Vagina (tissue), 2 donors: ENCODE measurements around the gene SAMD10. TPM values are rescaled to one million over a fixed set of nuclear protein-coding genes. Genes with fewer than 3 reads are reported as not detected.

Experiments
- DNase-seq, 2 donors: peaks; one replicate each; pipeline ENCODE4 v3.0.0-alpha.2; 2017; ENCODE audit errors: extremely low spot score in 2 of 2
- H3K27ac ChIP-seq: fragments of 200-600 bp; sonication (generic); one replicate; pipeline ENCODE4 v1.5.1; 2019
- H3K27me3 ChIP-seq: fragments of 200-600 bp; sonication (generic); one replicate; pipeline ENCODE4 v1.5.1; 2019
- H3K36me3 ChIP-seq, 2 donors: fragments of 200-600 bp; sonication (generic); one replicate each; pipeline ENCODE4 v1.5.1; 2017 to 2019
- H3K4me1 ChIP-seq: fragments of 200-600 bp; sonication (generic); one replicate; pipeline ENCODE4 v1.5.1; 2019
- H3K4me3 ChIP-seq, 2 donors: fragments of 200-600 bp; sonication (generic); 1 replicate in 1 of 2; 2 replicates in 1 of 2; pipeline ENCODE4 v1.5.1; 2016 to 2019
- H3K9me3 ChIP-seq: fragments of 200-600 bp; sonication (generic); one replicate; pipeline ENCODE4 v1.5.1; 2019
- CTCF ChIP-seq, 3 experiments: fragments of 450-650 bp in 2 of 3; fragments of 200-600 bp in 1 of 3; sonication (generic) in 1 of 3; IDR thresholded peaks; one replicate each; pipeline ENCODE4 v1.5.1; 2017 to 2019; ENCODE audit warnings: antibody characterized with exemption in 3 of 3, mild to moderate bottlenecking in 2 of 3, moderate library complexity in 2 of 3
- POLR2A ChIP-seq, 2 donors: fragments of 450-650 bp; IDR thresholded peaks; one replicate each; pipeline ENCODE4 v1.6.1; 2017; ENCODE audit warnings: antibody characterized with exemption in 2 of 2, mild to moderate bottlenecking in 2 of 2, moderate library complexity in 2 of 2
- POLR2AphosphoS5 ChIP-seq, 2 donors: sonication (generic); formaldehyde crosslinking; IDR thresholded peaks; one replicate each; pipeline ENCODE4 v1.9.0; 2017; ENCODE audit warnings: antibody characterized with exemption in 2 of 2, mild to moderate bottlenecking in 2 of 2, low read depth in 1 of 2; ENCODE audit not compliant: insufficient read depth in 1 of 2
- intact Hi-C: fragments of 100-400 bp; cut with DNase I; formaldehyde crosslinking; loops from one replicate; pipeline ENCODE4 v1.15.1; 2023
- total RNA-seq: library from RNA; depleted of rRNA; stranded (reverse); fragments of >200 nt; gene quantifications from one replicate; pipeline ENCODE4 v1.2.3, GENCODE V29; 2016

SAMD10 gene
- total RNA-seq, 1 donor from 2014 or later, result 11.8 TPM

- Histone ChIP-seq H3K27ac (no peak overlapping the region), H3K36me3 (peaks cover 0 to 40% of the 10 kb centered on the region in 2 donors), H3K27me3 (no peaks in the 10 kb centered on the region), H3K4me3 (no peak overlapping the region), H3K9me3 (no peaks in the 10 kb centered on the region), H3K4me1 (peaks cover 20% of the 10 kb centered on the region)
- intact Hi-C loops, result no loop called here
- TF ChIP-seq POLR2A (IDR thresholded peaks at IDR 0.05) (no peak), CTCF (IDR thresholded peaks at IDR 0.05) (no peak), POLR2AphosphoS5 (IDR thresholded peaks at IDR 0.05; ENCODE audit: insufficient read depth in 1 of 2, low read depth in 1 of 2) (no peak)
- no peak for DNase-seq
These were observed 12.5 kb downstream of the SAMD10 start for GRCh38 chr20:63966944-63967322.

GRCh38 chr20:63966172-63966943, 13.1 kb downstream of the SAMD10 start:
- Histone ChIP-seq H3K4me1 (peaks cover 20% of the 10 kb centered on the region), H3K27me3 (no peaks in the 10 kb centered on the region), H3K9me3 (no peaks in the 10 kb centered on the region), H3K4me3 (no peak overlapping the region), H3K36me3 (peaks cover 0 to 46% of the 10 kb centered on the region in 2 donors), H3K27ac (no peak overlapping the region)
- DNase-seq, result no peak
- no peak for TF ChIP-seq POLR2AphosphoS5 (IDR thresholded peaks at IDR 0.05; ENCODE audit: insufficient read depth in 1 of 2, low read depth in 1 of 2)
- TF ChIP-seq POLR2A (IDR thresholded peaks at IDR 0.05), result no peak
- TF ChIP-seq CTCF (IDR thresholded peaks at IDR 0.05), result no peak
- intact Hi-C loops, result no loop called here

GRCh38 chr20:63964412-63964811, 15.0 kb downstream of the SAMD10 start:
- no peak for DNase-seq

GRCh38 chr20:63963784-63964301, 15.6 kb downstream of the SAMD10 start:
- Histone ChIP-seq H3K4me1 (peaks cover 8% of the 10 kb centered on the region), H3K36me3 (peaks cover 0 to 58% of the 10 kb centered on the region in 2 donors), H3K27me3 (no peaks in the 10 kb centered on the region), H3K4me3 (no peak overlapping the region), H3K9me3 (no peaks in the 10 kb centered on the region), H3K27ac (no peak overlapping the region)
- TF ChIP-seq POLR2AphosphoS5 (IDR thresholded peaks at IDR 0.05; ENCODE audit: insufficient read depth in 1 of 2, low read depth in 1 of 2), result no peak
- TF ChIP-seq POLR2A (IDR thresholded peaks at IDR 0.05), result no peak
- TF ChIP-seq CTCF (IDR thresholded peaks at IDR 0.05), result no peak
- intact Hi-C loops, result no loop called here
- DNase-seq, result no peak

More at GRCh38 chr20:63964412-63964811, 15.0 kb downstream of the SAMD10 start:
- Histone ChIP-seq H3K36me3 (peaks cover 0 to 55% of the 10 kb centered on the region in 2 donors), H3K9me3 (no peaks in the 10 kb centered on the region), H3K27me3 (no peaks in the 10 kb centered on the region), H3K27ac (no peak overlapping the region), H3K4me1 (peaks cover 12% of the 10 kb centered on the region), H3K4me3 (no peak overlapping the region)
- intact Hi-C loops, result no loop called here
- TF ChIP-seq CTCF (IDR thresholded peaks at IDR 0.05) (no peak), POLR2AphosphoS5 (IDR thresholded peaks at IDR 0.05; ENCODE audit: insufficient read depth in 1 of 2, low read depth in 1 of 2) (no peak), POLR2A (IDR thresholded peaks at IDR 0.05) (no peak)

- intact Hi-C loops, result no loop called here
- Histone ChIP-seq H3K27ac (no peak overlapping the region), H3K9me3 (no peaks in the 10 kb centered on the region), H3K4me1 (peaks cover 3% of the 10 kb centered on the region), H3K4me3 (no peak overlapping the region), H3K36me3 (peaks cover 0 to 58% of the 10 kb centered on the region in 2 donors), H3K27me3 (no peaks in the 10 kb centered on the region)
- TF ChIP-seq POLR2AphosphoS5 (IDR thresholded peaks at IDR 0.05; ENCODE audit: insufficient read depth in 1 of 2, low read depth in 1 of 2) (no peak), CTCF (IDR thresholded peaks at IDR 0.05) (no peak), POLR2A (IDR thresholded peaks at IDR 0.05) (no peak)
- no peak for DNase-seq
These were observed 16.1 kb downstream of the SAMD10 start for GRCh38 chr20:63963348-63963741.
